Activated CD4-positive, alpha-beta T cell treated with anti-CD3 and anti-CD28 coated beads for 4 hours (primary cell): ENCODE results near the gene AMTN.
"Not testable (repeated sequence)": the region's sequence is repeated elsewhere in the genome, so short reads cannot be mapped to it uniquely, and the experiment has no call there.

Source experiments
- DNase-seq, 2 donors: peaks; one replicate each; pipeline ENCODE4 v3.0.0-alpha.2; 2020

Gene AMTN

GRCh38 chr4:70518269-70518668 lies at the start of gene AMTN:
AMTN (plus strand) TSS chr4:70518569; CDS start chr4:70518778, 209 bp downstream.
- DNase-seq: no peak

DNA sequence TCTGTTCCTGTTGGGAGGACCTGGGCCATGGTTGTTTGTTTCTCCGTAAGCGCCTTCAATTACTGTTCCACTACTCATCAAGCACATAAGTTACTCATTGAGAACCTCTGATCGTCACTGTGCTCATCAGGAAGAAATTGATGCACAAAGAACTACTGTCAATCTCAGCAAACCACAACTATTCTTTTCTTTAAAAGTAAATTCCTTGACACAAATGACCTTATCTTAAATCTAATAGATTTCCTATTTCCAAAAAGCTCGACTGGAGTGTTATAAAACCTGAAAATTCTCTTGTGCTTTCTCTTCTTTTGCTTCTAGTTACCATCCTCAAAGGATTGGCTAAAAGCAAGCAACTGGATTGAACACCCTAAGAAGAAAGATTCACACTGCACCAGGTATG lies 46.5 kb upstream of the AMTN start, which contains the start of gene MUC7:
Gene MUC7 (plus strand): TSS at position 301 of the 400 bp plus-strand sequence. CDS start 1,825 bp downstream, outside the sequence.
- DNase-seq: no peak

DNA sequence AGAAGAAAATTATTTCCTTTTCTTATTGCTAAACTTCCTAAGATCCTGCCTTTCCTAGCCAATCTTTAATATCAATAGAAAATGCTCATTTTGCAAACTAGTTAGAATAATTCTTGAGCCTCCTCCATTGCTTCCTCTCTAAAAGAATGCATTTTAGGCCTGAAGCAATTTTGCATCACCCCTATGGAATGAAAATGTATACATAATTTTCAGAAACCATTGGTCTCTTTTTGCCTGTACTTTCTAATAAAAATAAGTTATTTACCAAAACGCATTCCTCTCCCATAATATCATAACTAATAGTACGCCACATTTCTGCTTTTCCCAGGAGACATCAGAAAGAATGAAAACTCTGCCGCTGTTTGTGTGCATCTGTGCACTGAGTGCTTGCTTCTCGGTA lies 44.7 kb upstream of the AMTN start:
- DNase-seq: no peak

DNA sequence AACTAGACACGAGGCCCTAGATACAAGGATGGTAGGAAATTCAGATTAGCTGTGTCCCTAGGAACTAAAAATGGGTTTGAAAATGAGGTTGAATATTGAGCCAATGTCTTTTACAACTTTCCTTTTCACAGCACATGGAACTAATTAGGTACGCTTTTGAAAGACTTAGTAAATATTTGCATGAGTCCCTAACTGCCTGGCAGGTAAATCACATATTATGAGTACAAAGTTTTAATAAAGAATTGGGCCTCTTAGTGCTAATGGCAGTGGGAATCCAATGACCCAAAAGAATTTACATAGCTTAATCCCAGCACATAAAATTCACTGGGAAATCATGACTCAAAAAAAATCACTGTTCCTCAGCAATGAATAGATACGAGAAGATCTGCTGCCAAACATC lies 29.6 kb upstream of the AMTN start:
- DNase-seq: no peak

DNA sequence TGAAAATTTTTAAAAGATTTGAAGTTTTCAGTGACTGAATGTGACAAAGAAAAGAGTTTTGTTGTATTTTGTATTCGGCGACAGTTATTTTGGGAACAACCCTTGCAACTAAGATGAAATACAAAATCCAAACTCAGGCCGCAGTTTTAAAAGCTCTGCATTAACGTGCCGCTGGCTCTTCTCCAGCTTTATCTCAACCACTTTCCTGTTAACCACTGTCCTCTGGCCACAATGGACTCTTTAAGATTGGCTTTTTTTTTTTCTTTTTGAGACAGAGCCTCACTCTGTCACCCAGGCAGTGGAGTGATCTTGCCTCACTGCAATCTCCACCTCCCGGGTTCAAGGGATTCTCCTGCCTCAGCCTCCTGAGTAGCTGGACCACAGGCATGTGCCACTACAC lies 22.1 kb upstream of the AMTN start:
- DNase-seq: no peak

- not testable (repeated sequence) for DNase-seq
These were observed 16.5 kb upstream of the AMTN start for GRCh38 chr4:70501838-70502237.

DNA sequence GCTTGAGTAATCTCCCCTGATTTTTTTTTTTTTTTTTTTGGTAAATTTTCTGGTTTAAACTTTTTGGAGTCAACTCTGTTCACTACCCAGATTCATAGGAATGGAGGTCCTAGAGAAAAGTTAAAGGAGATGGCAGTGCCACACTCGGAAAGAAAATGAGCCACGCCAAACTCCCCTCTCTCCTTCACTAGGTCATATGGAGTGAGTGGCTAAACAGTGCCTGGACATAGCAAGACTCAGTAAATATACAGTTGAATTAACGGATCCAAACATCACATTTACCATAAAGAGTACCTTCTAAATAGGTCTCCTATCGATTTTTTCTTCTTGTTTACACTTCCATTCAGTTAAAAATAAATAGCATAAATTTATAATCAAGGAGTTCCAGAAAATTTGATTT lies 13.6 kb upstream of the AMTN start:
- no peak for DNase-seq

DNA sequence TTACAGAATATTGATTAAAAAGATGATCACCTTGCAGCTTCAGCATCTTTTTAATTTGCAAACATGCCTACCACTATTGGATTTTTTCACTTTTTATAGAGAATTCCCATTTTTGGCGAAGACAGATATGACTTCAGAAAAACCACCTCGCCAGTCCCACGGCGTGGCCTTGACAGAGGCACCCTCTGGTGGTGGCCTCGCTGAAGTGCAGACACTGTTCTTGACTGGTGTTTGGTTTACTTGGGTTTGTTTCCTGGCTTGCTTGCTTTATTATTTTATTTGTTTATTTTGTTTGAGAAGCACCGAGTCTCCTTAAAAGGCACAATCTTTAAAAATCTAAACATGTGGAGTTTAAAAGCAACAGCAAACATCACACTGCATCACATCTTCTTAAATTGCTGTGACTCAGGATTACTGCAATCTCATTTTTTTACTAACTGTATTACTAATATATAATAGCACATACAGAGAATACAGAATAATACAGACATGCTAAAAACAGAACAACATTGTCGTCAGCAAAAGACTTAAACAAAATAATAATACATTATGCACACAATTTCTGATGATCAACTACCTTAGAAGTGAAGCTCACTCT lies 13.1 kb upstream of the AMTN start:
- peak; percentile 27 to 39 for DNase-seq

- DNase-seq: no peak
These were observed 9.6 kb upstream of the AMTN start for GRCh38 chr4:70508801-70509200.

- no peak for DNase-seq
These were observed 7.0 kb upstream of the AMTN start for GRCh38 chr4:70511365-70511764.

- DNase-seq: no peak
These were observed 2.8 kb upstream of the AMTN start for GRCh38 chr4:70515367-70516250.

GRCh38 chr4:70518716-70519115 lies 347 bp downstream of the AMTN start:
- DNase-seq: no peak

DNA sequence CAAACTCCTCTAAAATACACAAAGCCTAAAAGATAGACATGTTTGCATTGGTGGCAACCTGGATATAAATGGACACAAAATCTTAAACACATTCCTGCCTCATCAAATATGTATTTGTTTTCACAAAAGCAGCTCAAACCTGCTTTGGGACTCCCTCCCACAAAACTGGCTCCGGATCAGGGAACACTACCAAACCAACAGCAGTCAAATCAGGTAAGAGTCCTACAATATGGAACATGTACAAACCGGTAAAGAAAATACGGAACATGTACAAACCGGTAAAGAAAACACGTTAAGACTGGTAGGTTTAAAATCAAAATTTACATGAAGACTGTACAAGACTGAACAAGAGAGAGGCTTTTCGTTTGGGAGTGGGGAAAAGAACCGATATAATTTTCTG lies 4.3 kb downstream of the AMTN start:
- DNase-seq: no peak

GRCh38 chr4:70530997-70531396 lies 12.6 kb downstream of the AMTN start:
- no peak for DNase-seq

GRCh38 chr4:70531981-70532380 lies 13.6 kb downstream of the AMTN start:
- DNase-seq: no peak

DNA sequence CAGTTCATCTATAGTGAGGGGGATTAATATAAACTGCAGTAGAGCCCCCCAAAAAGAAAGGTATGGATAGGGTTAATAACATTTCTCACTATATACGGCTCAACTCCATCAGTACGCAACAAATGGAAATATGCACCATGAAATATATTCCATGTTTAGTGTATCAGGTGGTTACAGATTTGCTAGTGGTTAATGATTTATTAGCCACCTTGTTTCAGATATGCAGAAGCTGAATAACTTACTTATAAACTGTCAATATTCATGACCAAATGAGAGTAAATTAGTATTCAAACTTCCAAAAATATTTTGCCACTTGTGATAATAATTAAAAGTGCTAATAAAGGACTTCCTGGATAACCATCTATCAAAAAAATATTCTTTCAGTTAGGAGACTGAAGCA lies 14.8 kb downstream of the AMTN start:
- DNase-seq: no peak

- DNase-seq: no peak
These were observed 15.4 kb downstream of the AMTN start for GRCh38 chr4:70533791-70534190.

DNA sequence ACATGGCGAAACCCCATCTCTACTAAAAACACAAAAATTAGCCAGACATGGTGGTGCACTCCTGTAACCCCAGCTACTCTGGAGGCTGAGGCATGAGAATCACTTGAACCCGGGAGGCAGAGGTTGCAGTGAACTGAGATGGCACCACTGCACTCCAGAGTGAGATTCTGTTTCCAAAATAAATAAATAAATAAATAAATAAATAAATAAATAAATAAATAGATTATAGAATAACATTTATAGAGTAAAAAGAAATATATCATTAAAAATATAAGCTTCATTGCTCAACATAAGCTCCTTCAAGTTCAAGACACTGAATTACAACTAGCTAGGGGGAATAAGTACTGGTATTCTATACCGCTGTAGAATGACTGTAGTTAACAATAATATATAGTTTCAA lies 16.5 kb downstream of the AMTN start:
- DNase-seq: not testable (repeated sequence)

GRCh38 chr4:70538869-70539268 lies 20.5 kb downstream of the AMTN start:
- no peak for DNase-seq

GRCh38 chr4:70544279-70544868 lies 26.0 kb downstream of the AMTN start:
- no peak for DNase-seq

DNA sequence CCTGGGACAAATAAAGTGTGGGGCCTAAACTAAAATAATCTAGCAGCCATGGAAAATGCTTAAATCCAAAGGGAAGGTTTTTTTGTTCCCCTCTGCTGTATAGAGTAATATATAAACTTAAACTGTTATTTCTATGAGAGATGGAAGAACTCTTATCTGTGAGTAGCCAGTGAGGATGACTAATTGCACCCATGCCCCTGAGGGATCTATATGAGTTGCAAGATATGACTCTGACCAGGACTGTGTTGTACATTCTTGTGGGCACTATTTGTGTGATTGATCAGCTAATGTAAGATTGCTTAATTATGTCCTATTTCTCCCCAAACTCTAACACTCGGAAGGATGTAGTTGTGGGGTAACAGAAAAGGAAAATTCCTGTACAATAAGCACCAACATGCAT lies 38.5 kb downstream of the AMTN start:
- no peak for DNase-seq

- peak; percentile 7 to 29 for DNase-seq
These were observed 41.0 kb downstream of the AMTN start for GRCh38 chr4:70559211-70559830.

- DNase-seq: no peak
These were observed 41.6 kb downstream of the AMTN start for GRCh38 chr4:70559924-70560323.

GRCh38 chr4:70564033-70564432 lies 45.7 kb downstream of the AMTN start:
- no peak for DNase-seq
